GM19324 (cell line): ENCODE results near the gene STIP1.

ENCODE experiments used
- ATAC-seq: cut with Tn5 transposase; IDR thresholded peaks from one replicate; pipeline ENCODE4 v1.9.1; 2021; ENCODE audit warnings: mild to moderate bottlenecking, moderate library complexity; ENCODE audit not compliant: unreplicated experiment, low FRiP score

The STIP1 gene

DNA sequence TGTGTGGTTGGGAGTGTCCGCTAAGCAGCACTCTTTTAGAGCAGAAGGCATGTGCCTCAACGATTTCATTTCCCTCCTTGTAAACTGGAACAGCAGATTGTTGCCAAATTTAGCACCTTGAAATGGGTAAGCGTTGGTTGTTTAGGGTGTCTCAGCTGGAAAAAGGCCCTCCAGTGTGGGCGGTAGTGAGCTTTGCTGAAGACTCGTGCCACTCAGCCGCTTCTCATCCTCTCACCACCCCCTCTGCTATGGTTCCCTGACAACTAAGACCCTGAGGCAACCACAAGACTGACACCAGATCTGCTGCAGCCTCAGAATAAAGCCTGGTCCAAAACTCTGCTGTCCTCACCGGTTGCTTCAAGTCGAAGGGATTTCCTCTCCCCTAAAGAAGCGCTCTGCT is 10.7 kb downstream of the STIP1 start:
- no peak for ATAC-seq

DNA sequence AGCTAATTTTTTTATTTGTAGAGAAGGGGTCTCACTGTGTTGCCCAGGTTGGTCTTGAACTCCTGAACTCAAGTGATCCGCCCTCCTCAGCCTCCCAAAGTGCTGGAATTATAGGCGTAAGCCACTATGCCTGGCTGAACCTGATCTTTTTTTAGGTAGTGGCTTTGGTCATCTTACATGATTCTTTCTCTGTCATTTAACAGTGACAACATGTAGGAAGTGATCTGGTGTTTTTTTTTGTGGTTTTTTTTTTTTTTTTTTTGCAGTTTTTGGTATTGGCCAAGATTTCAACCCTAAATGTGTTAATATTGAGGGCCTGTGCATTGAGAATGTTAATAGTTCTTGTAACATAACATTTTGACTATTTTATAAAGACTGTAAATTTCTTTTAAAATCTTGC is 12.5 kb downstream of the STIP1 start:
- ATAC-seq: no peak

DNA sequence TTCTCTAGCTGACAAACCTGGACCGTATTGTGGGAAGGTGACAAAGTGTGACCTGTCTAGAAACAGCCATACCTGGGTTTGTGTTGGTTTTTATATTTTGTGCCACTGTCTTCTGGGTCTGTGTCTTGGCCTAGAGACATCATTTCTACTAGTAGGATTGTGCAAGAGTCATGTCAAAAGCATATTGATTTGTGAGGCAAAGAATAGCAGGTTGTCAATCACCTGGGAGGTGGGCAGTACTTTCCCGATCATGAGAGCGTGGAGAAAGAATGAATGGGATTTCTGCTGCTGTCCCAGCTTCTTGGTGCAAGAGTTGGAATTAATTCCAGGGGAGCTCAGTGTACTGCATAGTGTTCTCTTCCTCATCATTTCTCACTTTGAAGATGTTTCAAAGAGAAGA is 15.6 kb downstream of the STIP1 start:
- ATAC-seq: no peak

DNA sequence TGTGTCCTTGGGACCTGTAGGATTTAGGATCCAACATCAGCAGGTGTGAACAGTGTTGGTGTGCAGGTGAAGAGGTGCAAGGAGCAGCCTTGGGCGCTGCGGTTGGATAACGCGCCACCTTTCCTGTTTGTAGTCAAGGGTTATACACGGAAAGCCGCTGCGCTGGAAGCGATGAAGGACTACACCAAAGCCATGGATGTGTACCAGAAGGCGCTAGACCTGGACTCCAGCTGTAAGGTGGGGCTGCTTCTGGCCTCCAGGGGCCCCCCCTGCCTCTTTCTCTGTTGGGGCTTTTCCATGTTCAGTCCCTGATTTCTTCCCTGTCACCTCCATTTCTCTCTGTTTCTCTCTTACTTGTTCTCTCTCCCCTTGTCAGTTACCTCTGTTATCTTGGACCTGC is 17.0 kb downstream of the STIP1 start:
- no peak for ATAC-seq

DNA sequence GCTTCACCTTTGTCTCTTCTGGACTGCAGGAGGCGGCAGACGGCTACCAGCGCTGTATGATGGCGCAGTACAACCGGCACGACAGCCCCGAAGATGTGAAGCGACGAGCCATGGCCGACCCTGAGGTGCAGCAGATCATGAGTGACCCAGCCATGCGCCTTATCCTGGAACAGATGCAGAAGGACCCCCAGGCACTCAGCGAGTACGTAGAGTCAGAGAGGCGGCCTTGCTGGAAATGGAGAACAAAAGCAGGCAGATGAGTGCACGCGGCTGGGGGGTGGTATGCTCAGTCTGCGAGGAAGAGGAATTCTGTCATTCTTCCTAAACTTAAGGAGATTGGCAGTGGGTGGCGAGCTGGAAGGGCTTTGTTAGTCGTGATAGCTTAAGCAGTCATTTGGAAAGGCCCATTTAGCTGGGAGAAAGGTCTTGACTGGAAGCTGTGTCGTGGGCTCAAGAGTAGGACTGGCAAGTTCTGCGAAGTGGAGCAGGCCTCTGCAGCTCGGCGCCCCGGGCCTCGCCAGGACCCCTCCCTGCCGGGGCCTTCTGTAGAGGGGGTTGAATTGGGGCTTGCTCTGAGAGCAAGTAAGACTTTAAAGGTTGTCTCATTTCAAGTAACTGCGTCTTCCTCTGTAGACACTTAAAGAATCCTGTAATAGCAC is 17.6 kb downstream of the STIP1 start:
- no peak for ATAC-seq

DNA sequence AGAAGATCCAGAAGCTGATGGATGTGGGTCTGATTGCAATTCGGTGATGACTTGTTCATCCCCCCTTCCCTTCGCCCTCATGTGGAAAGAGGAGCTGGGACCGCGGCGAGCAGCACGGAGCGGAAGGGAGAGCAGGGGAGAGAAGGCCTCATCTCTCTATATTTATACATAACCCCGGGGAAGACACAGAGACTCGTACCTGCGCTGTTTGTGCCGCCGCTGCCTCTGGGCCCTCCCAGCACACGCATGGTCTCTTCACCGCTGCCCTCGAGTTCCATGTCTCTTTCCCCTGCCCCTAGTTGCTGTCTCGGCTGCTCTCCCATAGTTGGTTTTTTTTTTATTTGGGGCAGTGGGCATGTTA is 18.1 kb downstream of the STIP1 start:
- no peak for ATAC-seq

DNA sequence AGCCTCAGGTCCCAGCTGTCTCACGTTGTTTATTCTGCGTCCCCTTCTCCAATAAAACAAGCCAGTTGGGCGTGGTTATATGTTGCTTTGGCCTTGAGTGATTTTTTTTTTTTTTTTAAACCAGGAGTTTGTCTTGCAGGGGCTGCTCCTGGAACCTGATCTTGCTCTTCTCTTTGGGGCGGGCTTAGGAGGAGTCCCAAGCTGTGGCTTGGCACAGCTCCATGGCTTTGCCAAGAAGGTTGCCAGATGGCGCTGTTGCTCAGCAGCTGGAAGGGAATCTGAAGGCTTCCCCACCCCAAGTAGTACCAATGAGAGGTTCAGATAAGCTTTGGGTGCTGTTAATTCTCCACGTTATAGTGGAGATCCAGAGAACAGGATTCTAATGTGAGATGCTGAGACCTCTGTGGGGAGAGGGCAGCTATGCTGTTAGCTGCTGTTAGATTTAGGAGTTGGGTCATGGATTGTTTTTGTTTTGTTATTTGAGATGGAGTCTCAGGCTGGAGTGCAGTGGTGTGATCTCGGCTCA is 18.6 kb downstream of the STIP1 start:
- ATAC-seq: no peak

DNA sequence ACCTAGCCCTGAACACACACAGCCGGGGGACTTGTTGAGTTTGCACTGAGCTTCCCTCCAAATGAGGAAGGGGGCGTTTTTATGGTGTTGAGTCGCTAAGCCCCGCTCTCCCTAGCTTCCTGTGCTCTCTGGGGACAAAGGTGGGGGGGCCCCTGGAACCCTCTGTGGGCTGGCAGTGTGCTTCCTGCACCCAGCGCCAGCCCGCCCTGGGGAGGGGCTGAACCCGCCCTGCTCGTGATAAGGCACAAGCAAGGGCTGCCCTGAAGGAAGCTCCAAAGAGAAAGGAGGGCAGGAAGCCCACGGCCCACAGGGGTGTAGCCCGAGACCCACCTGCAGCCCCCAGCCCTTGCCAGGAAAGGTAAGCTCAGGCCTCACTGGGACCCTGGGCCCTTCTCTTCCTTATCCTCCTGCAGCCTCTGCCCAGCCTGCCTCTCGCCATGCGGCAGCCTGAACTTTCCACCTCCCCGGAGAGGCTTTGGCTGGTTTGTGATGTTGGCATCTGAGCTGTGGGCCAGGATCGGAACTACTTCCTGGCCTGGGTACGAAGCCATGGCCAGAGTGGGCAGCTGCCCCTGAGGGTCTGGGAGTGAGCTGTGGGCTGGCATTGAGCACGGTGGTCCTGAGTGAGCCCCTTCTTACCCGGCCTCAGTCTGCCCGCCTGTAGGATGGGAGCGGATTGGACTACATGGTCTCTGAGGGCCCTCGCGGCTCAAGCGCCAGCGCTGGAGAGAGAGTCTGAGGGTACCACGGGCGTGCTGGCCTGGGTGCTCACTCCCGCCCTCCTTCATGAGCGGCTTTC is 20.7 kb downstream of the STIP1 start, which contains the start of gene FERMT3:
Gene FERMT3, plus strand, starts transcription at position 265 of the 799 bp plus-strand sequence. CDS start 644 bp downstream, outside the sequence.
- no peak for ATAC-seq

DNA sequence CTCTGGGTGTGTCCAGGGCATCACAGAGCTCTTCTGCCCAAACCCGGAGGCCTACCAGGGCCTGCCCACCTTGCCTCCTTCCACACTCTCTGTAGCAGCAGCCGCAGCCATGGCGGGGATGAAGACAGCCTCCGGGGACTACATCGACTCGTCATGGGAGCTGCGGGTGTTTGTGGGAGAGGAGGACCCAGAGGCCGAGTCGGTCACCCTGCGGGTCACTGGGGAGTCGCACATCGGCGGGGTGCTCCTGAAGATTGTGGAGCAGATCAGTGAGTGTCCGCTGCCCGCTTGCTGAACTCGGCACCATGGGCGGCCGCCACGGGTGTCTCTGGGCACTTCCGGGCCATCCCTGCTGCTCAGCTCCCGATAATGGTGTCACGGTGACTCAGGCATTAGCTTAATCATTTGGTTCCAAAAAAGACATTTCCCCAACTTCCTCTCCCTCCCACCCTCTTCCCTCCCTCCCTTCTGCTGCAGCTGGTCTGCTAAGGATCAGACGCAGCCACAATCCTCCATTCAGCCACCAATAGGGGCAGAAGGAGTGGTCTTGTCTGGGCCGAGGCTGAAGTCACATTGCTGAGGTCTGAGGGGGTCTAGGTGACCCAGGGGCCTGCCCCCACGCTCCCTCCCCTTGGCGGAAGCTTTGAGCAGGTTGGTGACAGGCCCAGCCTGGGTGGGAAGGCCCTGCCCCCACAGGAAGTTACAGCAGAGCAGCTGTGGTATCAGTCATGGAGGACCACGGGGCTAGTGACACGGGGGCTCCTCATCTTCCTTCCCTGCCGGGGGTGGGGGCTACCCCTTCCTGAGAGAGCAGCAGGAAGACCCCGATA is 21.5 kb downstream of the STIP1 start:
- ATAC-seq: peak; percentile 42

DNA sequence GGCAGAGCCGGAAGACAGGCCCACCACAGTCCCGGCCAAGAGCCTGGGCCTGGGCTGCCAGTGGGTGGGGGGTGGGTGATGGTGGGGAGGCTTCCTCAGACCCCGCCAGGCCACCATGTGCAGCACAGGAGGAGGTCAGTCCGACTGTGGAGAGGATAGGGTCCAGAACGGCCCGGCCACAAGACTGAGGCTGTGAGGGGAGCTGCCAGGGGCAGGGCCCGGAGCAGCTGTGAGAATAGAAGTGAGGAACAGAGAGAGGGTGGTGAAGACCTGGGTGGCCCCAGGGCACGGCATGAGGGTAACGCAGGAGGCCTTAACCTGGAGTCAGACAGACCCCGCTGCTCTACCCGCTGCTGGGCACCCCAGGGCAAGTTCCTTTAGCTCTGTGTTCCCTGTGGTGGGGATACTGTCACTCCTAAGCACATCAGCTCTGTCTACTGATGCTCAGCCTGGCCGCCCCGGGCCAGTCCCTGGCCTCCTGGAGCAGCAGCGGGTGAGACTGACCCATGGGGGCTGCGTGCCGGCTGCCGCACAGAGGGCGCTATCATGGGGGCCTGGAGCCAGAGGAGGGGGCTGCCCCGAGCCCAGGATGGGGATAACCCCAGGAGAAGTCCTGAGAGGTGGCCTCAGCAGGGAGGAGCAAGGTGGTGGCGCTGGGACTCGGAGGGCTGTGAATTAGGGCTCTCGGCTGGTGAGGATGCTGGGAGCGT is 22.3 kb downstream of the STIP1 start:
- no peak for ATAC-seq

DNA sequence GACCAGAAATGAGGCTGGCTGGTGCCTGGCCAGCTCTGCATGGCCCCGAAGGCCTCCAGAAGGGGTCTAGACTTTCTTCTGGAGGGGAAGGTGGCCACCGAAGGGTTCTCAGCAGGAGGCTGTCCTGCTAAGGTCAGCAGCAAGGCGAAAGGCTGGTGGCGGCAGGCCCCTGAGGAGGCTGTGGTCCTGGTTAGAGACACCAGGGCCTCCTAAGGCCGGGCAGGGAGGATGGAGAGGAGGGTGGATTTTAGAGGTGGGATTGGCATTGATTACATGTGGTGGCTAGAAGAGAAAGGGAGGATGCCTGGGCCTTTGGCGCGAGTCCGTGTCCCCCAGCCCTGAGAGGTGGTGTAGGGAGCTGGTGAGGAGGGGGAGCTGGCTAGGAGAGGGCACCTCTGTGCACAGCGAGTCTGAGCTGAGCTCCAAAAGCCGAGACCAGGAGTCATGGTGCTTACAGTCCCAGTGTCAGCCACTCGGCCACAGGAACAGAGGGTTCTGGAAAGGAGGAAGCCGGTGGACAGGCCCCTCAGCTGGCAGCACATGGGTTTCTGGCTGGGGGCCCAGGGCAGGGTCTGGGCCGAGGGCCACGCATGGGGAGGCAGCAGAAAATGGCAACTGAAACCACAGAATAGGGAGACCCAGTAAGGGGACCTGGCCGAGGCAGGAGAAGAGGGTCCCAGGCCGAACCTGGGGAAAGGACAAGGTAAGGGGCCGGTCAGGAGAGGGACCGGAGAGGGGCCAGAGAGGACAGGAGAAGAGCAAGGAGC is 23.0 kb downstream of the STIP1 start:
- no peak for ATAC-seq

DNA sequence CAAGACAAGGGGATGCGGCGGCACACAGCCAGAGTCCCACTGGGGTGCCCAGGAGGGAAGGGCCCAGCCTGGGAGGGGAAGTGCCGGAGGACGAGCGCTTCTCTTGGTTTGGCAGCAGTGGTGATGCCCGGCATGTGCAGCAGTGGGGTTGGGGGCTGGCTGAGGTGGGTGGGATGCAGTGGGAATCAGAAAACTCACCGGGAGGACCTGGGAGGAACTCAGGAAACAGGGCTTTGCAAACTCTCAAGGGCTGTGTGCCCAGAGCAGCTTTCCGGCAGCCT is 23.5 kb downstream of the STIP1 start:
- no peak for ATAC-seq

DNA sequence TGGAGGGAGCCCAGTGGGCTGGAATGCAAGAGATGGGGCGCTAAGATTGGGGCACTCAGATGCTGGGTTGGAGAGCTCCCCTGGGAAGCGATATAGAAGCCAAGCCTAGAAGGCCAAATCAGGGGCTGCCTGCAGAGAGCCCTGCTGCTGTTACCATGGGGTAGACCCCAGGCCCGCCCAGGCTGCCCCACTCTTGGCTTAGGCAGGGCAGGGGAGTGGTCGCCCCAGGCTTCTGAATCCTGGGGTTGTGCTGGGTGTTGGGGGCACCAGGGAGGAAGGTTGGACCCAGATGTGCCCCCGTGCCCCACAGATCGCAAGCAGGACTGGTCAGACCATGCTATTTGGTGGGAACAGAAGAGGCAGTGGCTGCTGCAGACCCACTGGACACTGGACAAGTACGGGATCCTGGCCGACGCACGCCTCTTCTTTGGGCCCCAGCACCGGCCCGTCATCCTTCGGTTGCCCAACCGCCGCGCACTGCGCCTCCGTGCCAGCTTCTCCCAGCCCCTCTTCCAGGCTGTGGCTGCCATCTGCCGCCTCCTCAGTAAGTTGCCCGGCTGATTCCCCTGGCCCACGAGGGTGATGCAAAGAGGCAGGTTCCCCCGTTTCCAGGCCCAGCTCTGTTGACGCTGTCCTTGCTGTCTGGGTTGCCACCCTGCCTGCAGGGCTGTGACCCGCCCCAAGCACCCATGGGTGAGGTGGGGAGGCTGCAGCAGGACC is 24.5 kb downstream of the STIP1 start:
- ATAC-seq: no peak

DNA sequence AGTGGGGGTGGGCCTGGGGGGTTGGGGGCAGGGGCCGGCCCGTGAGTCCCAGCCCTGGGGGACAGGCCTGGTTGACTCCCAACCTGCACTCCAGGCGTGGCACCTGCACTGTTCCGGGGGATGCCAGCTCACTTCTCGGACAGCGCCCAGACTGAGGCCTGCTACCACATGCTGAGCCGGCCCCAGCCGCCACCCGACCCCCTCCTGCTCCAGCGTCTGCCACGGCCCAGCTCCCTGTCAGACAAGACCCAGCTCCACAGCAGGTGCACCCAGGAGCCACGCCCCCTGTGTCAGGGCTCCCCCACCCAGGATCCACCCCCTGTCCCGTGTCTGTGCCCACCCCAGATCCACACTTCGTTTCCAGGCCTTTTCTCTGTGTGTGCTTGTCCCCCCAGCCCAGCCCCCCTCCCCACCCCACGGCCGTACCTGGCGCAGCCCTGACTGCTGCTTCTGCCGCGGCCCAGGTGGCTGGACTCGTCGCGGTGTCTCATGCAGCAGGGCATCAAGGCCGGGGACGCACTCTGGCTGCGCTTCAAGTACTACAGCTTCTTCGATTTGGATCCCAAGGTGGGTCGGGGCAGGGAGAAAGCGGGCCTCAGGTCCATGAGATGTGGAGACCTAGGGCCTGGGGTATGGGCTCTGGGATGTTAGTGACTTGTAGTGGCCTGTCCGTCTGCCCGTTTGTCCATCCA is 25.4 kb downstream of the STIP1 start:
- no peak for ATAC-seq

DNA sequence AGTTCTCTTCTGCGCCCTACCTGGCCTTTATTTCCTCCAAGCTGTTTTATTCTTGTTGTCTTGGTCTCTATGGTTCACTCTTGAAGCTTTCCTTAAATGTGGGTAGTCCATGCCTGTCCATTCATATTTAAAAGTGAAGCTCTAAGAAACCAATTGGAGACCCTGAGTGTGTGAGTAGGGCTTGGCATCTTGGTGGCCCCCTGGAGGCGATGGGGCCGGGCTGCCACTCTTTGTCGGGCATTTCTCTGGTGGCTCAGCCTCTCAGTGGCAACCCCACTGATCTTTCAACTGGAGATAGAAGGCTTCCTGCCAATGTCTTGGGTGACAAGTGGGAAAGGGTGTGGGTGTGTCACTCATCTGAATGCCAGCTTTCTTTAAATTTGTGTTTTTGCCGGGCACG is 30.9 kb downstream of the STIP1 start:
- no peak for ATAC-seq

DNA sequence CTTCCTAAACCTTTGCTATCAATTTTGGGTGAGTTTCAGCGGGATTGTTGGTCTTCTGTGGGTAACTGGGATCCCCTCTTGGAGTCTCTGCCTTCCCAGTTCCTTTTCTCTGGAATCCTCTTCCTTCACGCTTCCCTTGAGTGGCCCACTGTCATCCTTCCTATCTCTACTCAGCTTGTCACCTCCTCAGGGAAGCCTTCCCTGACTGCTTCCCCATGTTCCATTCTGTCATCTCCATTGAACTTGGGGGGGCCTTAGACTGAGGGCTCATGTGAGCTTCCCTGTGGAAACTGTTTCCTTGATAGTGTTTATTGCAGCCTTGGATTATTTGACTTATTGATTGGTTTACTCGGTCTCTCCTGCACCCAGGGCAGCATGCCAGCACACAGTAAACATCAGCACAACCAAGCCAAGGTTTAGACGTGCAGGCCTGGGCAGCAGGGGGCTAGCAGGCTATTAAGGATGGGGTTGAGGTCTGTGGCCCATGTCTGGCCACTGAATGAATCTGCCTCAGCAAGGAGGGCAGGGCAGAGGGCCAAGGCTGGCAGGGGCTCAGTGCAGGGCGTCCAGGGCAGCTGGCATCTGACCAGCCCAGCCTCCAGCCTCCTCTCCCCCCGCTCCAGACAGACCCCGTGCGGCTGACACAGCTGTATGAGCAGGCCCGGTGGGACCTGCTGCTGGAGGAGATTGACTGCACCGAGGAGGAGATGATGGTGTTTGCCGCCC is 32.8 kb downstream of the STIP1 start:
- no peak for ATAC-seq

DNA sequence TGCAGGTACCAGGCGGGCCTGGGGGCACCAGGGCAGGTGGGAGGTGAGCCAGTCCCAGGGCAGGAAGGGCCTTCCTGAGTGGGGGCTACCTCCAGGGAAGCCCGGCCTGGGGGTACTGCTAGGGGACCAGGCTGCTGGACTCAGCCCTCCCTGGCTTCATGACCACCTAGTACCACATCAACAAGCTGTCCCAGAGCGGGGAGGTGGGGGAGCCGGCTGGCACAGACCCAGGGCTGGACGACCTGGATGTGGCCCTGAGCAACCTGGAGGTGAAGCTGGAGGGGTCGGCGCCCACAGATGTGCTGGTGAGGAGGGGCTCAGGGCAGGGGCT is 33.3 kb downstream of the STIP1 start:
- no peak for ATAC-seq

DNA sequence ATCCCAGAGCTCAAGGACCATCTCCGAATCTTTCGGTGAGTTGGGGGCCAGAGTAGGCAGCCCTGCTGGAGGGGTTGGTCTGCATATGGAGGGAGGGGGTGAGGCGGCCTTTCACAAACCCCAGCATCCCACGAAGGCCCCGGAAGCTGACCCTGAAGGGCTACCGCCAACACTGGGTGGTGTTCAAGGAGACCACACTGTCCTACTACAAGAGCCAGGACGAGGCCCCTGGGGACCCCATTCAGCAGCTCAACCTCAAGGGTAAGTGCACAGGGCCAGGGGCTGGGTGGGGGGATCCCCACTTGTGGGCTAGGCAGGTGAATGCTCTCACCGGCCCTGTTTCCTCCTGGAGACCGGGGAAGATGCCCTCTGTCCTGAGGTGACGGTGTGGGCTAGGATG is 33.8 kb downstream of the STIP1 start:
- ATAC-seq: no peak
